SK-N-MC (cell line): Measurements from ENCODE around the gene KIF3B.

Experiments
- EZH2 ChIP-seq: fragments of 200-600 bp; sonication (generic); IDR thresholded peaks from one replicate; pipeline ENCODE4 v1.6.1; 2017; ENCODE audit warnings: antibody characterized with exemption
- FOXP2 ChIP-seq: optimal IDR thresholded peaks from 2 replicates; pipeline ENCODE3; 2011; ENCODE audit warnings: mild to moderate bottlenecking, moderate library complexity; ENCODE audit not compliant: insufficient read depth; ENCODE audit errors: extremely low read length, control extremely low read depth
- POLR2AphosphoS5 ChIP-seq: IDR thresholded peaks from 2 replicates; pipeline ENCODE4 v1.6.1; 2012; ENCODE audit warnings: mild to moderate bottlenecking, low read depth, low read length, borderline replicate concordance

- TF ChIP-seq EZH2: no peak
- no peak for TF ChIP-seq POLR2AphosphoS5
- no peak for TF ChIP-seq FOXP2
These were observed 8.3 kb downstream of the KIF3B start for GRCh38 chr20:32285621-32286371.
